22Rv1 (cell line): ENCODE measurements around the gene NRCAM.

Source experiments
- CTCF ChIP-seq: fragments of 450-650 bp; IDR thresholded peaks from 2 replicates; pipeline ENCODE4 v1.5.1; 2017; ENCODE audit warnings: mild to moderate bottlenecking
- ZFX ChIP-seq: fragments of 450-650 bp; IDR thresholded peaks from 2 replicates; pipeline ENCODE4 v1.6.1; 2017; ENCODE audit warnings: antibody characterized with exemption, borderline replicate concordance

DNA sequence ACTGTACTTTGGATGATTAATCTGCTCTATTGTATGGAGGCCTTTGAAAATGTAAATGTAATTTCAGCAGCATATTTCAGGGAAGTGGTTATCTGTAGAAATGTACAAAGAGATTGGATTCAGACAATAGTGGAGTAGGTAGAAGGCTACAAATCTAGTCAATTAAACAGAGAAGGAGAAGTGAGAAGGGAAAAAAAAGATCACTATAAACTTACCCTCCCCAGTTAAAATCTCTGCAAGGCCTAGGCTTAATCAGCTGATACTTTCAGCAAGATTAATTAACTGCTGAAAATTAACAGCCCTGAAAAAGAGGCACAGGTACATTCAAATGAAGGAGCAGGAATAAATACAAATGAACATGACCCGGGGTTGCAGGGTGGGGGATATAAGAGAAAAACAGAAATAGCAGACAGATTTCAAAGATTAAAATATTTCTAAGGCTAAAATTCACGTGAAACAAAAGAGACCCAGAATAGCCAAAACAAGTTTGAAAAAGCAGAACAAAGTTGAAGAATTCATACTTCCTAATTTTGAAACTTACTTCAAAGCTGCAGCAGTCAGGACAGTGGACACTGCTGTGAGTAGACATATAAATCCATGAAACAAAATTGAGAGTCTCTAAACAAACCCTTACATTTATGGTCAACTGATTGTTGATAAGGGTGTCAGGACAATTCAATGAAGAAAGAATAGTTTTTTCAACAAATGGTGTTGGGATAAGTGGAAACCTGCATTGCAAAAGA, 96.0 kb downstream of the NRCAM start:
- TF ChIP-seq CTCF = no peak
- no peak for TF ChIP-seq ZFX
